NOMO-1 treated with dmso at 0.1 percent for 144 hours (cell line): Measurements from ENCODE around the gene SYT13.

Experiments used
- DNase-seq: peaks from one replicate; lab custom pipeline; 2025; ENCODE audit not compliant: unreplicated experiment; lab: John Stamatoyannopoulos, UW

Gene SYT13

GRCh38 chr11:45275828-45276227 lies 10.3 kb downstream of the SYT13 start:
- DNase-seq = no peak

- no peak for DNase-seq
Measured at GRCh38 chr11:45274206-45274605, 11.9 kb downstream of the SYT13 start.

DNA sequence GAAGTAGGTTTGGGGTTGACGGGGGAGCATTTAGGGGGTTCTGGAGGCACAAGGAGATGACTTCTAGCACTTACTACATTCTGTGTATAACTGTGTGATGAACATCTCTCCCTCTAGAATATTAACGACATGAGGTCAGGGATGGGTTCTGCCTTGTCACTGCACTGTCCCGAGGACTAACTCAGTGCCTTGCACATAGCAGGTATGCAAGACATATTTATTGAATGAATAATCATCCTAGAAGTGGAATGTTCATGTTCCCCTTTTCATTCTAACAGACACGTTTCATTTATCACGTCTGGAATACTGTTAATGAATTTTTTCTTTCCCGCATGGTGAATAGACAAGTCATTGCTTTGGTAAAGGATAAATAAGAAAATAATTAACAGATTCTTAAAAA lies 12.6 kb downstream of the SYT13 start:
- DNase-seq = no peak

GRCh38 chr11:45272701-45273100 lies 13.4 kb downstream of the SYT13 start:
- no peak for DNase-seq

GRCh38 chr11:45270946-45271716 lies 15.0 kb downstream of the SYT13 start:
- no peak for DNase-seq

- DNase-seq = no peak
Measured at GRCh38 chr11:45269678-45270077, 16.5 kb downstream of the SYT13 start.

DNA sequence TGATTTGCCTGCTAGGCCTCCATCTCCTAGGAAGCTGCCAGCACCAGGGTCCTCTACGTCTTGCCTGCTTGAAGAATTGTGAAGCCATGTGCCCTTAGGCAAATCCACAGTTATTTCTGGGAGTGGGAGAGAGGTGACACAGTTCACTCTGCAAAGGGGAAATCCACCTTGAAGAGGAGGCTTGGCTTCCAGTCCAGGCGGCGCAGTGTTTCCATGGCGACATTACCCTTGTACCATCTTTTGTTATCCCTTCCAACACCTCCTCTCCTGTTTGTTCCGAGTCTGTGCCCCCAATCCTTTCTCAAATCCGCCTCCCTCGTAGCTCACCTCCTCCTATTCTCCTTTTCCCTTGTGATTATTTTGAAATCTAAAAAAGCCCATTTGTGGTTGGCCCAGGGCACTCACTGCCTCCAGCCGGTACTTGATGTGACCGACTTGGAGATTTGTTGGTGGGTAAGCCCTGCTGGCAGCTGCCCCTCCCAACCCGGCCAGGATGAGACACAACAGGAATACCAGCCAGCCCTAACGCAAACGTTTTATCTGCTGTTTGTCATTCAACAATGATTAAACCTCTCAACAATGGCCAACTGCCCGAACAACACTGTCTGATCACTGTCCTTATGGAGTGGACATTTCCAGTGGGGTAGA lies 18.4 kb downstream of the SYT13 start:
- DNase-seq = no peak

- no peak for DNase-seq
Measured at GRCh38 chr11:45267052-45267451, 19.1 kb downstream of the SYT13 start.

- DNase-seq = no peak
Measured at GRCh38 chr11:45266676-45267020, 19.5 kb downstream of the SYT13 start.

- DNase-seq = no peak
Measured at GRCh38 chr11:45265969-45266675, 20.0 kb downstream of the SYT13 start.

DNA sequence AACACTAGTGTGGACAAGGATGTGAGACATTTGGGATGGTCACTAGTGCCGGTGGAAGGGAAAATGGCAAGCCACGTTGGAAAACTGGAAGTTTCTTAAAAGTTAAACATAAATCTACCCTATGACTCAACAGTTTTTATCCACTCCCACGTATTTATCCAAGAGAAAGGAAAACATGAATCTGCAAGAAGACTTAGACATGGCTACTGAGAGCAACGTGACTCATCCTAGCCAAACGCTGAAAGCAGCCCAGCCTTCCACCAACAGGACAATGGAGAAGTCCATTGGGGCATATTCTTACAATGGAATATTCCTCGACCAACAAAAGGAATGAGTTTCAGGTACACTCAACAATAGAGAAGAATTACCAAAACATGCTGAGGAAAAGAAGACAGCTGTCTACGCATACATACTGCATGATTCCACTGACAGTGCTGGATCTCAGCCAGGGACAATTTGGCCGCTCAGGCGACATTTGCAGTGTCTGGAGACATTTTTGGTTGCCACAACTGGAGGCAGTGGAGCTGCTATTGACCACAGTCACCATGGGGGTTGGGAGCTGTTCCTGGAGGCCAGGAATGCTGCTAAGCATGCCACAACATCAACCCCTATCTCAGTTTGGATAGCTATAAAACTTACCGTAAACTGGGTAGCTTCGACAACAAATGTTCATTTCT lies 21.2 kb downstream of the SYT13 start:
- no peak for DNase-seq

- DNase-seq = no peak
Measured at GRCh38 chr11:45263773-45264172, 22.4 kb downstream of the SYT13 start.

DNA sequence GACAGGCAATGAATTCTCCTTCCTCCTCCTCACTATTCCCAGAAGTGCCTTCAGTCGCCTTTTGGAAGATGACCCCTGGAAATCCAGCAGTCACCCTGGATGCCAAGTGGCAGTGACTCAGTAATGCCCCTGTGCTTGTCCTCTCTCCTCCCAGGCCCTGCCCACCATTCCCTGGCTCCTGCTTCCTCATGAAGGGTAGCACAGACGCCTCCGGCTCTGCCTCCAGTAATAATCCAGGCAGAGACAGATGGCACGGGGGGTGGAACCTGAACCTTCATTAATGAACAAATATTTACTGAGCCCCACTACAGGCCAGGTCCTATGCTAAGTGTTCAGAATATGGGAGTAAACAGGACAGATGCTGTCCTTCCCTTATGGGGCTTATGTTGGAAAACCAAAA lies 23.2 kb downstream of the SYT13 start:
- no peak for DNase-seq

GRCh38 chr11:45260071-45260470 lies 26.1 kb downstream of the SYT13 start:
- no peak for DNase-seq

GRCh38 chr11:45259592-45259991 lies 26.5 kb downstream of the SYT13 start:
- no peak for DNase-seq

GRCh38 chr11:45258982-45259530 lies 27.1 kb downstream of the SYT13 start:
- DNase-seq = no peak

GRCh38 chr11:45254070-45254469 lies 32.1 kb downstream of the SYT13 start:
- DNase-seq = no peak

DNA sequence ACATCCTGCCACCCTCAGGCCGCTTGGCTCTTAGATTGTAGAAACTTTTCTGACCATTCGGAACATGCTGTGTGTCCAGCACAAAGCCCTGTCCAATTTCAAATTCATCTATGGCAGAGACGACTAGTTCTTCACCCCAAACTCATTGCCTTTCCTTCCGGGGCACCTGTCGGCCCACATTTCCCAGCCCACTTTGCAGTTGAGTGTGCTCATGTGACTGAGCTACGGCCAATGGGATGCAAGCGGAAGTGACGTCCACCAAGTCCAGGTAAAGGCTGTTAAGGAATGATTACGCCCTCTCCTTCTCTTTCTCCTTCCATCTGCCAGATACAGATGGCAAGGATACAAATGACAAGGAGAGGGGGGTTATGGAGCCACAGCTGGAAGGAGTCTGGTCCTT lies 32.5 kb downstream of the SYT13 start:
- no peak for DNase-seq

DNA sequence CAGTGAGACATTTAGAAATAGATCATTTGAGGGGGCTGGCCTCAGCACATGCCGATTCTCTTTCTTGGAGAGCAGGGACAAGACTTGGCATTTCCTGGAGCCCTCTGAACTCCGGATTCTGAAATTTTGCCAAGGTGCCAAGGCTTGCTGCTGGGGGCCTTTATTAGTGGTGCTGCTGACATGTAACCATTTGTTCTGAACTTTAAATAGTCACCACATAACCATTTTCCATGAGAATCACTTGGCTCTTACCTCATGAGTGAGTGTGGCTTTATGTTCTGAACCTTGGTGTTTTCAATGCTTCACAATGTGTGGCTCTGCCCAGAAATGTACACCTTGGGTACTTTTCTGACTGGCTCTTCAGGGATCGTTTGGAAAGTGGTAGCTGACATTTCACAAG lies 33.3 kb downstream of the SYT13 start:
- no peak for DNase-seq

GRCh38 chr11:45252134-45252856 lies 33.8 kb downstream of the SYT13 start:
- DNase-seq = peak; percentile 25
